HFFc6 (cell line): ENCODE data around the gene POLN. TPM values are rescaled to one million over a fixed set of nuclear protein-coding genes. Genes with fewer than 3 reads are reported as not detected.

ENCODE experiments used
- DNase-seq: peaks from one replicate; pipeline ENCODE4 v3.0.0-alpha.2; 2018
- H3K27ac Mint-ChIP-seq: 2 replicates; pipeline ENCODE4 v1.8.0; 2020; ENCODE audit warnings: mild to moderate bottlenecking, mixed read lengths
- H3K27me3 Mint-ChIP-seq: 2 replicates; pipeline ENCODE4 v1.8.0; 2021; ENCODE audit warnings: mild to moderate bottlenecking, moderate library complexity, mixed read lengths; ENCODE audit not compliant: insufficient read depth
- H3K36me3 Mint-ChIP-seq: 2 replicates; pipeline ENCODE4 v1.8.0; 2021; ENCODE audit warnings: low read depth, mixed read lengths
- H3K4me1 Mint-ChIP-seq: 2 replicates; pipeline ENCODE4 v1.8.0; 2020; ENCODE audit warnings: low read depth, mixed read lengths
- H3K4me3 Mint-ChIP-seq: 2 replicates; pipeline ENCODE4 v1.8.0; 2020; ENCODE audit warnings: mild to moderate bottlenecking, moderate library complexity, mixed read lengths
- H3K9me3 Mint-ChIP-seq: 2 replicates; pipeline ENCODE4 v1.8.0; 2020; ENCODE audit warnings: mild to moderate bottlenecking, mixed read lengths
- total RNA-seq, 6 experiments: library from RNA; stranded (reverse); fragmentation: NEBNext Ultra II Directional; extraction: Animal tissue kit (Norgen Biotek cat#: 25700); gene quantifications; 2 replicates in 1 of 6; 3 replicates in 5 of 6; pipeline ENCODE4 v1.2.3, GENCODE V29; 2021
- TF ChIP-seq, protein P1 (sequence below): fragments of 200-600 bp; sonication (generic); IDR thresholded peaks from 2 replicates; pipeline ENCODE4 v1.5.0; 2021; ENCODE audit warnings: antibody characterized with exemption, mild to moderate bottlenecking

Gene POLN
- total RNA-seq, 6 experiments from 2014 or later, result 1.5 to 3.4 (median 2.2) TPM

GRCh38 chr4:2059046-2059725, 182.7 kb downstream of the POLN start, which contains the start of gene NAT8L:
NAT8L (plus strand) TSS chr4:2059327; CDS start chr4:2059512, 185 bp downstream.
- Mint-ChIP-seq H3K9me3 (no peaks in the 10 kb centered on the region), H3K36me3 (no peaks in the 10 kb centered on the region), H3K4me1 (no peaks in the 10 kb centered on the region), H3K27ac (no peak within 1 kb of the TSS), H3K4me3 (no peak within 1 kb of the TSS), H3K27me3 (peaks cover 24% of the 10 kb centered on the region)
- no peak for DNase-seq
- TF ChIP-seq, protein P1, sequence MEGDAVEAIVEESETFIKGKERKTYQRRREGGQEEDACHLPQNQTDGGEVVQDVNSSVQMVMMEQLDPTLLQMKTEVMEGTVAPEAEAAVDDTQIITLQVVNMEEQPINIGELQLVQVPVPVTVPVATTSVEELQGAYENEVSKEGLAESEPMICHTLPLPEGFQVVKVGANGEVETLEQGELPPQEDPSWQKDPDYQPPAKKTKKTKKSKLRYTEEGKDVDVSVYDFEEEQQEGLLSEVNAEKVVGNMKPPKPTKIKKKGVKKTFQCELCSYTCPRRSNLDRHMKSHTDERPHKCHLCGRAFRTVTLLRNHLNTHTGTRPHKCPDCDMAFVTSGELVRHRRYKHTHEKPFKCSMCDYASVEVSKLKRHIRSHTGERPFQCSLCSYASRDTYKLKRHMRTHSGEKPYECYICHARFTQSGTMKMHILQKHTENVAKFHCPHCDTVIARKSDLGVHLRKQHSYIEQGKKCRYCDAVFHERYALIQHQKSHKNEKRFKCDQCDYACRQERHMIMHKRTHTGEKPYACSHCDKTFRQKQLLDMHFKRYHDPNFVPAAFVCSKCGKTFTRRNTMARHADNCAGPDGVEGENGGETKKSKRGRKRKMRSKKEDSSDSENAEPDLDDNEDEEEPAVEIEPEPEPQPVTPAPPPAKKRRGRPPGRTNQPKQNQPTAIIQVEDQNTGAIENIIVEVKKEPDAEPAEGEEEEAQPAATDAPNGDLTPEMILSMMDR, result no peak

DNA sequence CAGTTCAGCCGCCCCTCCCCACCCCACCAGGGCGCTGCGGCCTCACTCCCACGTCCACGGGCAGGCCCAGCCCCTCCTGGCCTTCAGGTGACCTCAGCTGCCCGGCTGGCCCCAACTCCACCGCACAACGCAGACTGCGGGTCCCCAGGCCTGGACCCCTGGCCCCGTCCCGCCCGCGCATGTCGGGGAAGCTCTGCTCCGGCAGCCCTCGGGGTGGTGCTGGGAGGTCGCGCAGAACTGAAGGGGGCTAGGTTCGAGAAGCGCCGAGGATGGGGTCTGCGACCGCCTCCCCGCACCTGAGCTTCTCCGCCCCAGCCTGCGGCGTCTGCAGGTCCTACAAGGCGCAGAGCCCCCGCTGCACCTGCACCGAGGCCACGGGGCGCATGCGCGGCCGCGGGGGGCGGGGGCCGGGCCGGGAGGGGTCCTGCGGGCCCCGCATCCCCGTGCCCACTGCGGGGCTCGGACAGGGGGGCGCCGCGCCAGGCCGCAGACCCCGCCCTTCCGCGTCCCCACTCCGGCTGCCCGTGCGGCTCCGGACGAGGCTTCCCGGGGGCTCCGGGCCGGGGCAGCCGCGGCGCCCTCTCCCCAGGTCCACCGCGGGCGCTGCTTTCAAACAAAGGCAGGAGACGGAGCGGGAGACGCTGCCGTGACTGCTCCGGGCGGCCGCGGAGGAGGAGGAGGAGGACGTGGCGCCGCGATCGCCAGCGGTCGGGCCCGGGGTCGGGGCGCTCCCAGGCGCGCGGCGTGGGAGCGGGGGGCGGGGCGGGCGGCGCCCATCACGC, 183.5 kb downstream of the POLN start:
- Mint-ChIP-seq H3K27me3 (peaks cover 24% of the 10 kb centered on the region), H3K27ac (no peak overlapping the region), H3K36me3 (no peaks in the 10 kb centered on the region), H3K4me3 (no peak overlapping the region), H3K9me3 (no peaks in the 10 kb centered on the region), H3K4me1 (no peaks in the 10 kb centered on the region)
- TF ChIP-seq, protein P1, result no peak
- DNase-seq, result no peak

- H3K9me3 Mint-ChIP-seq, result no peaks in the 10 kb centered on the region
- TF ChIP-seq, protein P1, result no peak
Measured at GRCh38 chr4:2057382-2058065, 184.4 kb downstream of the POLN start.

DNA sequence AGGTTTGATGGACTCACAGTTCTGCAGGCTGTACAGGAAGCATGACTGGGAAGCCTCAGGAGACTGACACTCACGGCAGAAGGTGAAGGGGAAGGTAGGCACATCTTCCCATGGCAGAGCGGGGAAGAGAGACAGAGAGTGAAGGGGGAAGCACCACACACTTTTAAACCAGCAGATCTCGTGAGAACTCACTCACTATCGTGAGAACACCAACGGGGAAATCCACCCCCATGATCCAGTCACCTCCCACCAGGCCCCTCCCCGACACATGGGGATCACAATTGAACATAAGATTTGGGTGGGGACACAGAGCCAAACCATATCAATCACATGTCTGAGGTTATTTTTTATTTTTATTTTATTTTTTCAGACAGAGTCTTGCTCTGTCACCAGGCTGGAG, 187.7 kb downstream of the POLN start:
- H3K36me3 Mint-ChIP-seq, result no peaks in the 10 kb centered on the region
- H3K4me1 Mint-ChIP-seq, result no peaks in the 10 kb centered on the region
- no peaks in the 10 kb centered on the region for H3K9me3 Mint-ChIP-seq
- TF ChIP-seq, protein P1, result no peak
- DNase-seq, result no peak
- peaks cover 44% of the 10 kb centered on the region for H3K27me3 Mint-ChIP-seq
- no peak overlapping the region for H3K27ac Mint-ChIP-seq
- H3K4me3 Mint-ChIP-seq, result no peak overlapping the region

More at GRCh38 chr4:2057382-2058065, 184.4 kb downstream of the POLN start:
- Mint-ChIP-seq H3K4me1 (no peaks in the 10 kb centered on the region), H3K4me3 (peak overlapping the region; percentile 27; the same call in 1 of the 2 replicates), H3K36me3 (no peaks in the 10 kb centered on the region), H3K27ac (no peak overlapping the region), H3K27me3 (peaks cover 24% of the 10 kb centered on the region)
- DNase-seq, result no peak

GRCh38 chr4:2051086-2051485, 190.8 kb downstream of the POLN start:
- Mint-ChIP-seq H3K27me3 (peaks cover 27% of the 10 kb centered on the region), H3K27ac (no peak overlapping the region), H3K4me1 (peaks cover 4% of the 10 kb centered on the region; the same call in 1 of the 2 replicates), H3K4me3 (no peak overlapping the region), H3K9me3 (no peaks in the 10 kb centered on the region), H3K36me3 (no peaks in the 10 kb centered on the region)
- DNase-seq, result no peak
- TF ChIP-seq, protein P1, result no peak
